Measurements from ENCODE around the gene ZNF507. TPM values are rescaled to one million over a fixed set of nuclear protein-coding genes. Genes with fewer than 3 reads are reported as not detected.
"Not testable (repeated sequence)": the region's sequence is repeated elsewhere in the genome, so short reads cannot be mapped to it uniquely, and the experiment has no call there.

The ZNF507 gene
- total RNA-seq, 1 donor: 26.0 TPM

DNA sequence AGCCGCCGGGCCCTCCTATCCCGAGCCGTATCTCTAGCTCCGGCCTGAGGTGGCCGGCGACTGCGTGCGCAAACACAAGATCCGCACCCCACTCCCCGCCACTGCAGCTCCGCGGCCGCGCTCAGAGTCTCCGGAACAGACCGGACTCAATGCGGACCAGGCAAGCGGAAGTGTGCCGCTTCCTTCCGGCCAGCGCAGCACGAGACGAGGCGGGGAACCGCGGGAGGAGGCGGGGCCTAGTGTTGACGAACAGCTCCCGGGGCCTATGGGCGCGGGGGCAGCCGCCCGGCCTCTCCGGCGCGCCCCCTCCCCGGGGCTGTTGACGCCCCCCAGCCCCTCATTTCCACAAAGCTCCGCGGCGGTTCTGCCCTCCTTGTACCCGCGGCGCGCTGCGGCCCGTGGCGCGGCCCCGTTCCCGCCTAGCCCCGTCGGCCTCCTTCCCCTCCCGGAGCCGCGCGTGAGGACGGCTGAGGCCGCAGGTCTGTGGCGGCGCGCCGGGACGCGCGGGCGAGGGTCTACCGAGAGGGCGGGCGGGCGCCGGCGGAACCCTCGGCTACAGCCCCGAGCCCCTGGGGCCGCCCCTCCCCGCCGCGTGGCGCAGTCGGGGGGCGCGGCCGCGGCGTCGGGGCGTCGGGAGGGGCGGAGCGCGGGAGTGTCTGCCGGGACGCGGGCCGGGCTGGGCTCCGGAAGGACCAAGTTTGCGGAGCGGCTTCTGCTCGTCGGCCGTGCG, 60.2 kb downstream of the ZNF507 start, which contains the start of gene DPY19L3:
Gene DPY19L3 (plus strand): TSS at position 340 of the 730 bp plus-strand sequence. CDS start 2,484 bp downstream, outside the sequence.
- no peaks in the 10 kb centered on the region for H3K27me3 ChIP-seq (ENCODE audit: insufficient read depth, low read length)
- H3K9me3 ChIP-seq (ENCODE audit: low read depth, low read length): no peaks in the 10 kb centered on the region
- H3K4me1 ChIP-seq (ENCODE audit: insufficient read depth, low read length): peaks cover 27% of the 10 kb centered on the region
- peak within 1 kb of the TSS; percentile 73 for H3K4me3 ChIP-seq (ENCODE audit: low read length)

- H3K4me3 ChIP-seq (ENCODE audit: low read length): peak overlapping the region; percentile 73
These were observed 61.0 kb downstream of the ZNF507 start for GRCh38 chr19:32406161-32407003.

GRCh38 chr19:32407004-32407992, 61.9 kb downstream of the ZNF507 start:
- no peaks in the 10 kb centered on the region for H3K27me3 ChIP-seq (ENCODE audit: insufficient read depth, low read length)
- H3K4me1 ChIP-seq (ENCODE audit: insufficient read depth, low read length): peaks cover 27% of the 10 kb centered on the region
- H3K9me3 ChIP-seq (ENCODE audit: low read depth, low read length): no peaks in the 10 kb centered on the region
- H3K4me3 ChIP-seq (ENCODE audit: low read length): no peak overlapping the region

More at GRCh38 chr19:32406161-32407003, 61.0 kb downstream of the ZNF507 start:
- Histone ChIP-seq H3K9me3 (ENCODE audit: low read depth, low read length) (no peaks in the 10 kb centered on the region), H3K27me3 (ENCODE audit: insufficient read depth, low read length) (no peaks in the 10 kb centered on the region), H3K4me1 (ENCODE audit: insufficient read depth, low read length) (peaks cover 27% of the 10 kb centered on the region)

GRCh38 chr19:32415246-32415645, 69.8 kb downstream of the ZNF507 start:
- Histone ChIP-seq H3K27me3 (ENCODE audit: insufficient read depth, low read length) (no peaks in the 10 kb centered on the region), H3K4me3 (ENCODE audit: low read length) (no peak overlapping the region), H3K4me1 (ENCODE audit: insufficient read depth, low read length) (no peaks in the 10 kb centered on the region), H3K9me3 (ENCODE audit: low read depth, low read length) (no peaks in the 10 kb centered on the region)

- Histone ChIP-seq H3K9me3 (ENCODE audit: low read depth, low read length) (no peaks in the 10 kb centered on the region), H3K4me3 (ENCODE audit: low read length) (no peak overlapping the region), H3K27me3 (ENCODE audit: insufficient read depth, low read length) (no peaks in the 10 kb centered on the region), H3K4me1 (ENCODE audit: insufficient read depth, low read length) (no peaks in the 10 kb centered on the region)
These were observed 70.3 kb downstream of the ZNF507 start for GRCh38 chr19:32415669-32416068.

DNA sequence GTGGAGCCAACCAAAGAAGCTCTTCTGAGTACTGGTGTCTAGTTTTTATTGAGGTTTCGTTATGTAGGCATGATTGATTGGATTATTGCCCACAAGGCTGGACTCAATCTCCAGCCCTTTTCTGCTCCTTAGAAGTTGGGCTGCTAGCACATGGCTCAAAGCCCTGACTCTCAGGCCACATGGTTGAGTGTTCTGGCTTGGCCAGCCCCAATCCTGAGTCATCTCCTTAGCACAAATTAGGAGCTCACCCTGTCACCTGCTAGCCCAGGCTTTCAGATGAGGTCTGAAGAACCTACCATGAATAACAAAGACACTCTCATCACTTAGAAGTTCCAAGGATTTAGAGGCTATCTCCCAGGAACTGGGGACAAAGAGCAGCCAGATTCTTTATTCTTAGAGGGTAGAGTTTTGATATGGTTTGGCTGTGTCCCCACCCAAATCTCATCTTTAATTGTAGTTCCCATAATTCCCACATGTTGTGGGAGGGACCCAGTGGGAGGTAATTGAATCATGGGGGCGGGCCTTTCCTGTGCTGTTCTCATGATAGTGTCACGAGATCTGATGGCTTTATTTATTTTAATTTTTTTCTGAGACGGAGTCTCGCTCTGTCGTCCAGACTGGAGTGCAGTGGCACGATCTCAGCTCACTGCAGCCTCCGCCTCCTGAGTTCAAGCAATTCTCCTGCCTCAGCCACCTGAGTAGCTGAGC, 71.5 kb downstream of the ZNF507 start:
- H3K4me1 ChIP-seq (ENCODE audit: insufficient read depth, low read length): peaks cover 10% of the 10 kb centered on the region
- no peaks in the 10 kb centered on the region for H3K27me3 ChIP-seq (ENCODE audit: insufficient read depth, low read length)
- H3K9me3 ChIP-seq (ENCODE audit: low read depth, low read length): no peaks in the 10 kb centered on the region
- no peak overlapping the region for H3K4me3 ChIP-seq (ENCODE audit: low read length)

DNA sequence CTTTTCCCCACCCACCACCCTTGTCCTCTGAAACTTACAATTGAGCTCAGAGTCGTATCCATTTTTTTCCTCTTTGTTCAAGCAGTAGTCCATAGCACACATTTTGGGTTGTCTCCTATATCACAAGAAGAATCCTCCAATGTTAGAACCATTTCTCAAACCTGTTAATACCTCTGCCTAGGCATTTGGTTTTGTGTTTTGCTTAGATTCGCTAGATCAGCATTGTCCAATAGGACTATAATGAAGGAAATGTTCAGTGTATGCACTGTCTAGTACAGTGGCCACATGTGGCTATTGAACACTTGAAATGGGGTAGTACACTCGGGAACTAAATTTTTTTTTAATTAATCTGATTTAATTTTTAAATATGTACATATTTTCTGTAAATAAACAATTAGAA, 72.7 kb downstream of the ZNF507 start:
- H3K4me1 ChIP-seq (ENCODE audit: insufficient read depth, low read length): peaks cover 20% of the 10 kb centered on the region
- H3K4me3 ChIP-seq (ENCODE audit: low read length): no peak overlapping the region
- H3K9me3 ChIP-seq (ENCODE audit: low read depth, low read length): no peaks in the 10 kb centered on the region
- no peaks in the 10 kb centered on the region for H3K27me3 ChIP-seq (ENCODE audit: insufficient read depth, low read length)

GRCh38 chr19:32421589-32422361, 76.4 kb downstream of the ZNF507 start:
- no peak overlapping the region for H3K4me3 ChIP-seq (ENCODE audit: low read length)
- peaks cover 24% of the 10 kb centered on the region for H3K4me1 ChIP-seq (ENCODE audit: insufficient read depth, low read length)
- no peaks in the 10 kb centered on the region for H3K9me3 ChIP-seq (ENCODE audit: low read depth, low read length)
- H3K27me3 ChIP-seq (ENCODE audit: insufficient read depth, low read length): no peaks in the 10 kb centered on the region

DNA sequence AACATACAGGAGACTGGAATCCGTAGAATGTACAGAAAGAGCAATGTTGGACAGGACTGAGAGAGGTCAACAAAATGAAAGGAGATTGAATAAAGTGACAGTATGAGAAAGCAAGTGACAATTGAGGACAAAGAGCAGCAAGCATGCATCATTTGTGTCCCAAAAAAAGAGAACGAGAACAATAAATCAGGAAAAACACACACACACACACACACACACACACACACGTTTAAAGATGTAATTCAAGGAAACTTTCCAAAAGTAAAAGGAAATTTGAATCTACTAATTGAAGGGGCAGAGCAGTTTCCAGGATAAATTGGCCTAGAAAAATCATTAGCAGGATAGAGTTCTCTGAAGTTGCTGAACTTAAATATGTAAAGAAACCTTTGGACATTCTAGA, 77.0 kb downstream of the ZNF507 start:
- Histone ChIP-seq H3K4me3 (ENCODE audit: low read length) (no peak overlapping the region), H3K4me1 (ENCODE audit: insufficient read depth, low read length) (peaks cover 24% of the 10 kb centered on the region), H3K9me3 (ENCODE audit: low read depth, low read length) (no peaks in the 10 kb centered on the region)

GRCh38 chr19:32423944-32424343, 78.5 kb downstream of the ZNF507 start:
- H3K4me1 ChIP-seq (ENCODE audit: insufficient read depth, low read length): peaks cover 24% of the 10 kb centered on the region
- H3K4me3 ChIP-seq (ENCODE audit: low read length); H3K9me3 ChIP-seq (ENCODE audit: low read depth, low read length); H3K27me3 ChIP-seq (ENCODE audit: insufficient read depth, low read length): not testable (repeated sequence)

More for the DNA sequence above, 77.0 kb downstream of the ZNF507 start:
- no peaks in the 10 kb centered on the region for H3K27me3 ChIP-seq (ENCODE audit: insufficient read depth, low read length)

GRCh38 chr19:32427536-32427935, 82.1 kb downstream of the ZNF507 start:
- Histone ChIP-seq H3K4me3 (ENCODE audit: low read length) (no peak overlapping the region), H3K9me3 (ENCODE audit: low read depth, low read length) (no peaks in the 10 kb centered on the region), H3K4me1 (ENCODE audit: insufficient read depth, low read length) (peaks cover 8% of the 10 kb centered on the region), H3K27me3 (ENCODE audit: insufficient read depth, low read length) (no peaks in the 10 kb centered on the region)

GRCh38 chr19:32436692-32437091, 91.3 kb downstream of the ZNF507 start:
- Histone ChIP-seq H3K4me1 (ENCODE audit: insufficient read depth, low read length) (no peaks in the 10 kb centered on the region), H3K27me3 (ENCODE audit: insufficient read depth, low read length) (no peaks in the 10 kb centered on the region), H3K4me3 (ENCODE audit: low read length) (no peak overlapping the region), H3K9me3 (ENCODE audit: low read depth, low read length) (no peaks in the 10 kb centered on the region)

DNA sequence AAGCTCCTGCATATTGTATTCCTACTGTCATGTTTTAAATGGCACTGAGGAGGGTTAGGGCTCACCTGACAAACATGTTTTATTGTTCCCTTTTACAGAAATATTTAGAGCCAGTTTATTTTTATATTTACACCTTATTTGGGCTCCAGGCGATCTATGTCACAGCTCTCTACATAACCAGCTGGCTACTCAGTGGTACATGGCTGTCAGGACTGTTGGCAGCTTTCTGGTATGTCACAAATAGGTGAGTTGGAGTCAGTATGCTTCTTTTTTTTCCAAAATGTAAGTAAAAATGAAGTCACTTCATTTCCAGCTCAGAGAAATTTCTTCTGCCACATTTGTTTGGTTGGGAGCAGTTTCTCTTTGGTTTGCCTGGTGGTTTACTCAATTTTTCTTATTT, 91.7 kb downstream of the ZNF507 start:
- Histone ChIP-seq H3K27me3 (ENCODE audit: insufficient read depth, low read length) (no peaks in the 10 kb centered on the region), H3K4me3 (ENCODE audit: low read length) (no peak overlapping the region), H3K9me3 (ENCODE audit: low read depth, low read length) (no peaks in the 10 kb centered on the region), H3K4me1 (ENCODE audit: insufficient read depth, low read length) (no peaks in the 10 kb centered on the region)
